OCI-LY3 (cell line): ENCODE measurements around the gene LIME1.

Experiments used
- H2AFZ ChIP-seq: fragments of 200-600, 300-600 bp; shearing (Covaris generic); 2 replicates; pipeline ENCODE4 v1.6.0; 2014; ENCODE audit warnings: antibody characterized with exemption, low read depth, low read length
- H3K27ac ChIP-seq: fragments of 200-600, 300-600 bp; sonication (generic); 2 replicates; pipeline ENCODE4 v1.5.1; 2014; ENCODE audit warnings: mild to moderate bottlenecking, low read length, moderate library complexity, mixed read lengths
- H3K27me3 ChIP-seq: fragments of 200-600, 300-600 bp; sonication (generic); 2 replicates; pipeline ENCODE4 v1.6.1; 2014; ENCODE audit warnings: low read depth, low read length, mixed read lengths
- H3K36me3 ChIP-seq: fragments of 200-600, 300-600 bp; sonication (generic); replicated peaks from 2 replicates; pipeline ENCODE3; 2014; ENCODE audit warnings: low read depth, low read length, mixed read lengths
- H3K4me1 ChIP-seq: fragments of 300-600, 200-600 bp; sonication (generic); 2 replicates; pipeline ENCODE4 v1.6.1; 2014; ENCODE audit warnings: low read length, mixed read lengths
- H3K4me2 ChIP-seq: fragments of 200-600, 300-600 bp; sonication (generic); 2 replicates; pipeline ENCODE4 v1.6.1; 2014; ENCODE audit warnings: low read length, mixed read lengths
- H3K4me3 ChIP-seq: fragments of 300-600, 200-600 bp; sonication (generic); 2 replicates; pipeline ENCODE4 v1.5.1; 2014; ENCODE audit warnings: antibody characterized with exemption, mild to moderate bottlenecking, low read length, moderate library complexity
- H3K79me2 ChIP-seq: fragments of 300-600, 200-600 bp; shearing (Covaris generic); 2 replicates; pipeline ENCODE4 v1.6.1; 2014; ENCODE audit warnings: mild to moderate bottlenecking, low read length, mixed read lengths
- H3K9ac ChIP-seq: fragments of 300-600, 200-600 bp; shearing (Covaris generic); 2 replicates; pipeline ENCODE4 v1.6.0; 2014; ENCODE audit warnings: mild to moderate bottlenecking, low read length, moderate library complexity
- H3K9me3 ChIP-seq: fragments of 200-600, 300-600 bp; shearing (Covaris generic); 2 replicates; pipeline ENCODE4 v1.6.1; 2014; ENCODE audit warnings: low read length, mixed read lengths; ENCODE audit not compliant: insufficient read depth
- H4K20me1 ChIP-seq: fragments of 200-600, 300-600 bp; sonication (generic); 2 replicates; pipeline ENCODE4 v1.6.1; 2016; ENCODE audit warnings: low read length, mixed read lengths; ENCODE audit not compliant: insufficient read depth
- CTCF ChIP-seq: fragments of 200-600, 300-600 bp; sonication (generic); IDR thresholded peaks from 2 replicates; pipeline ENCODE4 v1.5.1; 2014; ENCODE audit warnings: antibody characterized with exemption, low read length, low read depth
- EZH2phosphoT487 ChIP-seq: fragments of 200-600 bp; shearing (Covaris generic); IDR thresholded peaks from 2 replicates; pipeline ENCODE4 v1.6.1; 2018; ENCODE audit warnings: antibody characterized with exemption, mixed run types, low read depth

The LIME1 gene

GRCh38 chr20:63694584-63695423 is 41.7 kb upstream of the LIME1 start:
- H3K27me3 ChIP-seq: no peaks in the 10 kb centered on the region
- H3K4me1 ChIP-seq: peaks cover 25% of the 10 kb centered on the region
- no peak overlapping the region for H3K9ac ChIP-seq
- H4K20me1 ChIP-seq: no peaks in the 10 kb centered on the region
- H3K9me3 ChIP-seq: no peaks in the 10 kb centered on the region
- H3K79me2 ChIP-seq: no peaks in the 10 kb centered on the region
- no peak overlapping the region for H3K27ac ChIP-seq
- H3K36me3 ChIP-seq: no peaks in the 10 kb centered on the region
- H3K4me3 ChIP-seq: no peak overlapping the region
- no peak for TF ChIP-seq CTCF
- H2AFZ ChIP-seq: no peak overlapping the region
- no peak overlapping the region for H3K4me2 ChIP-seq

- TF ChIP-seq CTCF (no peak), EZH2phosphoT487 (no peak)
- Histone ChIP-seq H3K9me3 (no peaks in the 10 kb centered on the region), H3K4me2 (no peak overlapping the region), H3K9ac (no peak overlapping the region), H3K27ac (no peak overlapping the region), H2AFZ (no peak overlapping the region), H3K4me3 (no peak overlapping the region), H4K20me1 (no peaks in the 10 kb centered on the region), H3K27me3 (no peaks in the 10 kb centered on the region), H3K79me2 (no peaks in the 10 kb centered on the region), H3K36me3 (no peaks in the 10 kb centered on the region), H3K4me1 (peaks cover 26% of the 10 kb centered on the region)
Measured at GRCh38 chr20:63695424-63696305, 40.8 kb upstream of the LIME1 start.

GRCh38 chr20:63696306-63696627 is 40.2 kb upstream of the LIME1 start:
- H3K27me3 ChIP-seq: no peaks in the 10 kb centered on the region
- TF ChIP-seq EZH2phosphoT487 (no peak), CTCF (no peak)
- H3K9me3 ChIP-seq: no peaks in the 10 kb centered on the region
- no peaks in the 10 kb centered on the region for H4K20me1 ChIP-seq
- no peak overlapping the region for H3K4me2 ChIP-seq
- H3K27ac ChIP-seq: no peak overlapping the region
- H3K4me3 ChIP-seq: no peak overlapping the region
- H3K36me3 ChIP-seq: no peaks in the 10 kb centered on the region
- H2AFZ ChIP-seq: no peak overlapping the region
- H3K4me1 ChIP-seq: peaks cover 26% of the 10 kb centered on the region
- H3K79me2 ChIP-seq: no peaks in the 10 kb centered on the region
- no peak overlapping the region for H3K9ac ChIP-seq

DNA sequence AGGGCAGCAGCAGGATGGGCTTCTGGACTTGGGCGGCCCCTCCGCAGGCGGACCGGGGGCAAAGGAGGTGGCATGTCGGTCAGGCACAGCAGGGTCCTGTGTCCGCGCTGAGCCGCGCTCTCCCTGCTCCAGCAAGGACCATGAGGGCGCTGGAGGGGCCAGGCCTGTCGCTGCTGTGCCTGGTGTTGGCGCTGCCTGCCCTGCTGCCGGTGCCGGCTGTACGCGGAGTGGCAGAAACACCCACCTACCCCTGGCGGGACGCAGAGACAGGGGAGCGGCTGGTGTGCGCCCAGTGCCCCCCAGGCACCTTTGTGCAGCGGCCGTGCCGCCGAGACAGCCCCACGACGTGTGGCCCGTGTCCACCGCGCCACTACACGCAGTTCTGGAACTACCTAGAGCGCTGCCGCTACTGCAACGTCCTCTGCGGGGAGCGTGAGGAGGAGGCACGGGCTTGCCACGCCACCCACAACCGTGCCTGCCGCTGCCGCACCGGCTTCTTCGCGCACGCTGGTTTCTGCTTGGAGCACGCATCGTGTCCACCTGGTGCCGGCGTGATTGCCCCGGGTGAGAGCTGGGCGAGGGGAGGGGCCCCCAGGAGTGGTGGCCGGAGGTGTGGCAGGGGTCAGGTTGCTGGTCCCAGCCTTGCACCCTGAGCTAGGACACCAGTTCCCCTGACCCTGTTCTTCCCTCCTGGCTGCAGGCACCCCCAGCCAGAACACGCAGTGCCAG is 39.7 kb upstream of the LIME1 start, which contains the start of gene TNFRSF6B:
TNFRSF6B (plus strand) TSS at position 25 of the 729 bp plus-strand sequence; CDS start at position 141, 116 bp downstream.
- peaks cover 26% of the 10 kb centered on the region for H3K4me1 ChIP-seq
- no peak within 1 kb of the TSS for H3K9ac ChIP-seq
- H3K27ac ChIP-seq: no peak within 1 kb of the TSS
- H3K79me2 ChIP-seq: no peaks in the 10 kb centered on the region
- no peaks in the 10 kb centered on the region for H3K36me3 ChIP-seq
- TF ChIP-seq EZH2phosphoT487: no peak
- no peak for TF ChIP-seq CTCF
- H4K20me1 ChIP-seq: no peaks in the 10 kb centered on the region
- no peak within 1 kb of the TSS for H3K4me3 ChIP-seq
- no peaks in the 10 kb centered on the region for H3K9me3 ChIP-seq
- no peaks in the 10 kb centered on the region for H3K27me3 ChIP-seq
- no peak within 1 kb of the TSS for H3K4me2 ChIP-seq
- H2AFZ ChIP-seq: no peak within 1 kb of the TSS
